MM.1S (cell line): Measurements from ENCODE around the gene LTB4R.

Experiments used
- DNase-seq: peaks from one replicate; pipeline ENCODE4 v3.0.0-alpha.2; 2015
- H2AFZ ChIP-seq: fragments of 300-600 bp; sonication (generic); 2 replicates; pipeline ENCODE4 v1.6.0; 2016; ENCODE audit warnings: antibody characterized with exemption, low read length
- H3F3A ChIP-seq: fragments of 300-600 bp; sonication (generic); 2 replicates; pipeline ENCODE4 v1.6.1; 2016; ENCODE audit warnings: mild to moderate bottlenecking, antibody characterized with exemption, low read length, moderate library complexity, mixed read lengths; ENCODE audit not compliant: insufficient read depth
- H3K27ac ChIP-seq: fragments of 300-600 bp; sonication (generic); 2 replicates; pipeline ENCODE4 v1.5.1; 2016; ENCODE audit warnings: mild to moderate bottlenecking, low read length
- H3K27me3 ChIP-seq: fragments of 300-600 bp; sonication (generic); replicated peaks from 2 replicates; pipeline ENCODE4 v1.6.0; 2016; ENCODE audit warnings: low read length; ENCODE audit not compliant: insufficient read depth
- H3K36me3 ChIP-seq: fragments of 300-600 bp; sonication (generic); replicated peaks from 2 replicates; pipeline ENCODE4 v1.6.1; 2016; ENCODE audit warnings: mild to moderate bottlenecking, low read length, mixed read lengths; ENCODE audit not compliant: insufficient read depth
- H3K4me1 ChIP-seq: fragments of 300-600 bp; sonication (generic); 2 replicates; pipeline ENCODE4 v1.6.1; 2016; ENCODE audit warnings: low read length, mixed read lengths
- H3K4me2 ChIP-seq: fragments of 300-600 bp; sonication (generic); 2 replicates; pipeline ENCODE4 v1.6.0; 2016; ENCODE audit warnings: low read depth, low read length
- H3K4me3 ChIP-seq: fragments of 300-600 bp; sonication (generic); 2 replicates; pipeline ENCODE4 v1.5.1; 2016; ENCODE audit warnings: low read length, mixed read lengths
- H3K79me2 ChIP-seq: fragments of 300-600 bp; sonication (generic); 2 replicates; pipeline ENCODE4 v1.6.1; 2016; ENCODE audit warnings: mixed run types, low read length, mixed read lengths
- H3K9ac ChIP-seq: fragments of 300-600 bp; sonication (generic); 2 replicates; pipeline ENCODE4 v1.6.1; 2016; ENCODE audit warnings: low read length, mixed read lengths
- H3K9me2 ChIP-seq: fragments of 300-600 bp; sonication (generic); replicated peaks from 2 replicates; pipeline ENCODE4 v1.6.1; 2016; ENCODE audit warnings: mild to moderate bottlenecking, low read length, mixed read lengths; ENCODE audit not compliant: insufficient read depth
- H3K9me3 ChIP-seq: fragments of 300-600 bp; sonication (generic); replicated peaks from 2 replicates; pipeline ENCODE4 v1.6.1; 2016; ENCODE audit warnings: mild to moderate bottlenecking, low read length, mixed read lengths; ENCODE audit not compliant: insufficient read depth
- H4K20me1 ChIP-seq: fragments of 300-600 bp; sonication (generic); 2 replicates; pipeline ENCODE4 v1.6.1; 2016; ENCODE audit warnings: mild to moderate bottlenecking, low read length, moderate library complexity, mixed read lengths; ENCODE audit not compliant: insufficient read depth
- CTCF ChIP-seq: fragments of 300-600 bp; sonication (generic); IDR thresholded peaks from 2 replicates; pipeline ENCODE4 v1.5.1; 2016; ENCODE audit warnings: antibody characterized with exemption, low read length, mixed read lengths
- EZH2 ChIP-seq: fragments of 300-600 bp; sonication (generic); optimal IDR thresholded peaks from 2 replicates; pipeline ENCODE3; 2017; ENCODE audit warnings: low read depth, mild to moderate bottlenecking, antibody characterized with exemption, low read length, mixed read lengths
- EZH2phosphoT487 ChIP-seq: fragments of 300-600 bp; sonication (generic); IDR thresholded peaks from 2 replicates; pipeline ENCODE4 v1.6.1; 2018; ENCODE audit warnings: antibody characterized with exemption, low read length

Gene LTB4R

GRCh38 chr14:24263848-24264247 is 47.5 kb upstream of the LTB4R start:
- H3K27me3 ChIP-seq, result no peaks in the 10 kb centered on the region
- DNase-seq, result no peak
- no peak overlapping the region for H3K9ac ChIP-seq
- H3K4me1 ChIP-seq, result no peaks in the 10 kb centered on the region
- H3K9me3 ChIP-seq, result no peaks in the 10 kb centered on the region
- H3K9me2 ChIP-seq, result no peaks in the 10 kb centered on the region
- no peak overlapping the region for H3K4me2 ChIP-seq
- no peaks in the 10 kb centered on the region for H3F3A ChIP-seq
- no peak overlapping the region for H2AFZ ChIP-seq
- TF ChIP-seq CTCF, result no peak
- no peak for TF ChIP-seq EZH2
- no peak for TF ChIP-seq EZH2phosphoT487
- H3K27ac ChIP-seq, result no peak overlapping the region
- no peaks in the 10 kb centered on the region for H4K20me1 ChIP-seq
- H3K36me3 ChIP-seq, result no peaks in the 10 kb centered on the region
- H3K4me3 ChIP-seq, result no peak overlapping the region
- H3K79me2 ChIP-seq, result no peaks in the 10 kb centered on the region

GRCh38 chr14:24264298-24264697 is 47.0 kb upstream of the LTB4R start:
- no peaks in the 10 kb centered on the region for H3K4me1 ChIP-seq
- no peaks in the 10 kb centered on the region for H3K27me3 ChIP-seq
- H3K4me3 ChIP-seq, result no peak overlapping the region
- no peaks in the 10 kb centered on the region for H3K79me2 ChIP-seq
- H3K9ac ChIP-seq, result no peak overlapping the region
- no peaks in the 10 kb centered on the region for H4K20me1 ChIP-seq
- DNase-seq, result no peak
- H3F3A ChIP-seq, result no peaks in the 10 kb centered on the region
- no peaks in the 10 kb centered on the region for H3K9me2 ChIP-seq
- H2AFZ ChIP-seq, result no peak overlapping the region
- H3K27ac ChIP-seq, result no peak overlapping the region
- TF ChIP-seq CTCF (no peak), EZH2phosphoT487 (no peak), EZH2 (no peak)
- H3K4me2 ChIP-seq, result no peak overlapping the region
- H3K36me3 ChIP-seq, result no peaks in the 10 kb centered on the region
- no peaks in the 10 kb centered on the region for H3K9me3 ChIP-seq

GRCh38 chr14:24266344-24267244 is 44.7 kb upstream of the LTB4R start:
- no peaks in the 10 kb centered on the region for H3K9me3 ChIP-seq
- H3K4me3 ChIP-seq, result no peak overlapping the region
- H3K4me1 ChIP-seq, result no peaks in the 10 kb centered on the region
- DNase-seq, result no peak
- H3K4me2 ChIP-seq, result no peak overlapping the region
- H3K36me3 ChIP-seq, result no peaks in the 10 kb centered on the region
- H3K79me2 ChIP-seq, result 0 out of 2 replicates have a peak, but pooled peaks cover 5% of the 10 kb centered on the region
- TF ChIP-seq EZH2, result no peak
- no peak for TF ChIP-seq CTCF
- no peak for TF ChIP-seq EZH2phosphoT487
- no peaks in the 10 kb centered on the region for H3K9me2 ChIP-seq
- no peak overlapping the region for H3K27ac ChIP-seq
- no peak overlapping the region for H3K9ac ChIP-seq
- no peaks in the 10 kb centered on the region for H3F3A ChIP-seq
- H2AFZ ChIP-seq, result no peak overlapping the region
- no peaks in the 10 kb centered on the region for H3K27me3 ChIP-seq
- H4K20me1 ChIP-seq, result no peaks in the 10 kb centered on the region
